NB4 (cell line): ENCODE data around the gene RIMKLB.

Source experiments
- DNase-seq: peaks from one replicate; pipeline ENCODE4 v3.0.0; 2010; ENCODE audit warnings: low read depth
- H3K4me3 ChIP-seq: one replicate; pipeline ENCODE4 v1.5.1; 2011; ENCODE audit warnings: mild to moderate bottlenecking, low read depth, low read length, moderate library complexity
- CTCF ChIP-seq: IDR thresholded peaks from one replicate; pipeline ENCODE4 v1.5.1; 2012; ENCODE audit warnings: low read depth, low read length
- MAX ChIP-seq: IDR thresholded peaks from 2 replicates; pipeline ENCODE4 v1.6.1; 2011; ENCODE audit warnings: low read depth, low read length
- MYC ChIP-seq: IDR thresholded peaks from 2 replicates; pipeline ENCODE4 v1.6.1; 2011; ENCODE audit warnings: low read depth, low read length
- POLR2A ChIP-seq: IDR thresholded peaks from 2 replicates; pipeline ENCODE4 v1.6.1; 2011; ENCODE audit warnings: mild to moderate bottlenecking; ENCODE audit not compliant: insufficient read length; ENCODE audit errors: extremely low read depth

The RIMKLB gene

GRCh38 chr12:8823565-8824300, 125.9 kb downstream of the RIMKLB start:
- no peak for TF ChIP-seq MYC
- no peak for TF ChIP-seq POLR2A
- peak; percentile 31 for TF ChIP-seq CTCF
- DNase-seq, result peak; percentile 34
- no peak overlapping the region for H3K4me3 ChIP-seq

- no peak for DNase-seq
- TF ChIP-seq MYC, result no peak
- no peak overlapping the region for H3K4me3 ChIP-seq
These were observed 129.9 kb downstream of the RIMKLB start for GRCh38 chr12:8827551-8828256.

GRCh38 chr12:8828257-8829124, 130.7 kb downstream of the RIMKLB start:
- TF ChIP-seq POLR2A (no peak), MAX (no peak), MYC (no peak), CTCF (no peak)
- no peak for DNase-seq
- H3K4me3 ChIP-seq, result no peak overlapping the region

- no peak for DNase-seq
- H3K4me3 ChIP-seq, result no peak overlapping the region
- TF ChIP-seq MAX (no peak), MYC (no peak), POLR2A (no peak), CTCF (no peak)
These were observed 131.3 kb downstream of the RIMKLB start for GRCh38 chr12:8829125-8829518.

- DNase-seq, result no peak
- H3K4me3 ChIP-seq, result no peak overlapping the region
- TF ChIP-seq CTCF (no peak), MAX (no peak), POLR2A (no peak), MYC (no peak)
These were observed 131.8 kb downstream of the RIMKLB start for GRCh38 chr12:8829621-8830020.

- no peak for DNase-seq
- no peak overlapping the region for H3K4me3 ChIP-seq
- TF ChIP-seq POLR2A, result no peak
- no peak for TF ChIP-seq CTCF
- TF ChIP-seq MYC, result no peak
- TF ChIP-seq MAX, result no peak
These were observed 133.3 kb downstream of the RIMKLB start for GRCh38 chr12:8831116-8831515.
